Stomach (tissue), 4 donors: ENCODE results near the gene SRI.

Experiments
- CTCF ChIP-seq, 7 experiments: fragments of 450-650 bp in 4 of 7; fragments of 200-600 bp in 3 of 7; sonication (generic) in 3 of 7; IDR thresholded peaks; one replicate each; pipeline ENCODE4 v1.5.1; 2016 to 2019; ENCODE audit warnings: antibody characterized with exemption in 7 of 7, control low read depth in 2 of 7, mild to moderate bottlenecking in 1 of 7
- POLR2A ChIP-seq, 4 donors: fragments of 450-650 bp; IDR thresholded peaks; one replicate each; pipeline ENCODE4 v1.6.1; 2016; ENCODE audit warnings: antibody characterized with exemption in 4 of 4, control low read depth in 2 of 4, mild to moderate bottlenecking in 1 of 4, moderate library complexity in 1 of 4

- TF ChIP-seq CTCF (IDR thresholded peaks at IDR 0.05), result no peak
- no peak for TF ChIP-seq POLR2A (IDR thresholded peaks at IDR 0.05)
Measured at GRCh38 chr7:88204525-88205110, 15.2 kb downstream of the SRI start.
